NCI-H2196 treated with DMSO at 0.1 percent for 48 hours (cell line): ENCODE measurements around the gene TMIE.

Experiments
- DNase-seq: peaks from one replicate; lab custom pipeline; 2025; ENCODE audit not compliant: unreplicated experiment; lab: John Stamatoyannopoulos, UW

Gene TMIE

DNA sequence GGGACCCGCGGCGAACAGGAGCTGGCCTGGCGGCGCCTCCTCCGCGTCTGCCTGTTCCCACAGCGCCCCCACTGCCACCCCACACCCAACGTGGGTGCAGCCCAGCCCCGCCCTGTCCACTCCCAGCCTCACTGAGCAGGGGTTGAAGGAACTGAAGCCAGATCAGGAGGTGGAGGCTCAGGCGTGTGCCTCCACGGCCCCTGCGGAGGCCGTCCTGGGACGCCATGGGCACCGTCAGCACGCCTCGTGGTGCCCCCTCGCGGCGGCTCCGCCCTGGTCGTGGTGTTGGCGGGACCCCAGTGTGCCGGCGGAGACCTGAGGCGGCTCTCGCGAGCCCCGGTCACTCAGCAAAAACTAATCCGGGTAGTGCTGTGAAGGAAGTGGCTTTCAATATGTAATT is 55.5 kb downstream of the TMIE start:
- no peak for DNase-seq

DNA sequence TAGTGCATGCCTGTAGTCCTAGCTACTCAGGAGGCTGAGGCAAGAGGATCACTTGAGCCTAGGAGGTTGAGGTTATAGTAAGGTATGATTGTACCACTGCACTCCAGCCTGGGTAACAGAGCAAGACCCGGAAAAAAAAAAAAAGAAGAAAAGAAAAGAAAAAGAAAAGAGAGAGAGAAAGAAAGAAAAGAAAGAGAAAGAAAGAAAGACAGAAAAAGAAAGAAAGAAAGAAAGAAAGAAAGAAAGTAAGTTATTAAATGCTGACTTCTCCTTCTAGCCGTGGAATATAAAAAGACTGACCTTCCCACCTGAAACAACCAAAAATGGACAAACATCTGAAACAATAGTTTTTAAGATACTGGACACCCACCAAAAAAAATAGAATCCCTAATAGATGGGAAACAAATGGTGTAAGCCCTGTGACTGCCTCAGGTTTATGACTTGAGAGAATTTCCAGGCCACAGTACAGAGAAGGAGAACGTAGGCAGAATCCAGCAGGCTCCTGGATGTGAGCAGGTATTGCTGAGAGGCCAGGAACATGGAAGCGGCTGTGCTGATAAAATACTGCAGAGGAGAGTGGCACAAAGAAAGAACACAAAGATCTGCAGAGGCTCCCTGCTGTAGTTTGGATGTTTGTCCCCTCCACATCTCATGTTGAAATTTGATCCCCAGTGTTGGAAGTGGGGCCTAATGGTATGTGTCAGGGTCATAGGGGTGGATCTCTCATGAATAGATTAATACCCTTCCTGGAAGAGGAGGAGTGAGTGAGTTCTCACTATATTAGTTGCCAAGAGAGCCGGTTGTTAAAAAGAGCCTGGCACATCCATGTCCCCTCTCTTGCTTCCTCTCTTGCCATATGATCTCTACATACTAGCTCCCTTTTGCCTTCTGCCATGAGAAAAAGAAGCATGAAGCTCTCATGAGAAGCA is 58.3 kb downstream of the TMIE start:
- no peak for DNase-seq
